ENCODE results near the gene KRT74.

The KRT74 gene

DNA sequence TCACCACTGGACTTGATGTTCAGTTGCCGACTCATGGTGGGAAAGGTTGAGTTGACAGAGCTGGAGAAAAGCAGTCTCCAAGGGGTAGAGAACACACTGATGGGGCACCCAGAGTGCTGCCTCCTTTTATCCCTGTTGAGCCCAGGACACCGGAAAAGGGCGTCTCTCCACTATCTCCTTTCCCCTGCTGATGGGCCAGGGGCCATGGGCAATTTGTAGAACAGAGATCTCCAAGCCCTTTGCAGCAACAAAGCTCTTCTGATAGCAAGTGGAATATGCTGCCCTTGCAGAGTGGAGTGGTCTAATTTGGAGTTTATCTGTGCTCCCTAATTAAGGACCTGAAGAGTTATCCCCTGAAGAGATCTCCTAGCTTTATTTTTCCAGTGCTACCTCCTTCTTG is at the start of gene KRT74:
Gene KRT74 (minus strand): TSS at position 101 of the 400 bp plus-strand sequence. CDS start 66 bp downstream, at position 35.
- Histone ChIP-seq H3K36me3 (ENCODE audit: control insufficient read depth in 1 of 2, insufficient read depth in 2 of 2, low read length in 2 of 2) (no peaks in the 10 kb centered on the region), H3K9me3 (ENCODE audit: control insufficient read depth in 1 of 2, low read length in 2 of 2) (no peaks in the 10 kb centered on the region), H3K27ac (ENCODE audit: low read length) (no peak within 1 kb of the TSS), H3K27me3 (ENCODE audit: low read depth, low read length) (no peaks in the 10 kb centered on the region), H3K4me3 (ENCODE audit: low read depth in 1 of 2, low read length in 2 of 2) (no peak within 1 kb of the TSS), H3K4me1 (ENCODE audit: control insufficient read depth in 1 of 2, insufficient read depth in 2 of 2, low read length in 2 of 2) (no peaks in the 10 kb centered on the region)

GRCh38 chr12:52622349-52622748 is 48.7 kb upstream of the KRT74 start:
- H3K4me1 ChIP-seq (ENCODE audit: control insufficient read depth in 1 of 2, insufficient read depth in 2 of 2, low read length in 2 of 2): no peaks in the 10 kb centered on the region
- H3K27ac ChIP-seq (ENCODE audit: low read length): no peak overlapping the region
- no peaks in the 10 kb centered on the region for H3K9me3 ChIP-seq (ENCODE audit: control insufficient read depth in 1 of 2, low read length in 2 of 2)
- H3K36me3 ChIP-seq (ENCODE audit: control insufficient read depth in 1 of 2, insufficient read depth in 2 of 2, low read length in 2 of 2): no peaks in the 10 kb centered on the region
- H3K4me3 ChIP-seq (ENCODE audit: low read depth in 1 of 2, low read length in 2 of 2): no peak overlapping the region
- no peaks in the 10 kb centered on the region for H3K27me3 ChIP-seq (ENCODE audit: low read depth, low read length)

GRCh38 chr12:52618866-52619265 is 45.2 kb upstream of the KRT74 start:
- Histone ChIP-seq H3K9me3 (ENCODE audit: control insufficient read depth in 1 of 2, low read length in 2 of 2) (no peaks in the 10 kb centered on the region), H3K36me3 (ENCODE audit: control insufficient read depth in 1 of 2, insufficient read depth in 2 of 2, low read length in 2 of 2) (no peaks in the 10 kb centered on the region), H3K27me3 (ENCODE audit: low read depth, low read length) (no peaks in the 10 kb centered on the region), H3K4me3 (ENCODE audit: low read depth in 1 of 2, low read length in 2 of 2) (no peak overlapping the region), H3K4me1 (ENCODE audit: control insufficient read depth in 1 of 2, insufficient read depth in 2 of 2, low read length in 2 of 2) (no peaks in the 10 kb centered on the region), H3K27ac (ENCODE audit: low read length) (no peak overlapping the region)

DNA sequence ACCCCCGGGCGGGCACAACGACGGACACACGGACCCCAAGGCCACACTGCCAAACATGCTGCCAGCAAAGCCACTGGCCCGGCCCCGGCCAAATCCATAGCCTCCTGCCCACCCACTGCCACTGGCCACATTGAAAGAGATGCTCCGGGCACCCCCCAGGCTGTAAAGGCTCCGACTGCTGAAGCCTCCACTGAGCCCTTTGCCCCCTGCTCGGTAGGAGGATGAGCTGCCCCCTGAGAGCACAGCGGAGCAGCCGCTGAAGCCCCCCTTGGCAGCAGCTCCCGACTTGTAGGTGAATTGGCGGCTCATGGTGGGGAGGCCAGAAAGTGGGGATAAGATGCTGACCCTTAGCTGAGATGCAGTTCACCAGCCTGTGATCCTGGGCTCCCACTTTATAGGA is 44.6 kb upstream of the KRT74 start, which contains the start of gene KRT73:
Gene KRT73 (minus strand): TSS at position 344 of the 400 bp plus-strand sequence. CDS start 35 bp downstream, at position 309.
- H3K36me3 ChIP-seq (ENCODE audit: control insufficient read depth in 1 of 2, insufficient read depth in 2 of 2, low read length in 2 of 2): no peaks in the 10 kb centered on the region
- H3K4me3 ChIP-seq (ENCODE audit: low read depth in 1 of 2, low read length in 2 of 2): no peak within 1 kb of the TSS
- no peaks in the 10 kb centered on the region for H3K4me1 ChIP-seq (ENCODE audit: control insufficient read depth in 1 of 2, insufficient read depth in 2 of 2, low read length in 2 of 2)
- H3K27ac ChIP-seq (ENCODE audit: low read length): no peak within 1 kb of the TSS
- no peaks in the 10 kb centered on the region for H3K9me3 ChIP-seq (ENCODE audit: control insufficient read depth in 1 of 2, low read length in 2 of 2)
- no peaks in the 10 kb centered on the region for H3K27me3 ChIP-seq (ENCODE audit: low read depth, low read length)

GRCh38 chr12:52617403-52617785 is 43.8 kb upstream of the KRT74 start:
- Histone ChIP-seq H3K4me3 (ENCODE audit: low read depth in 1 of 2, low read length in 2 of 2) (no peak overlapping the region), H3K9me3 (ENCODE audit: control insufficient read depth in 1 of 2, low read length in 2 of 2) (no peaks in the 10 kb centered on the region), H3K36me3 (ENCODE audit: control insufficient read depth in 1 of 2, insufficient read depth in 2 of 2, low read length in 2 of 2) (no peaks in the 10 kb centered on the region), H3K27ac (ENCODE audit: low read length) (no peak overlapping the region), H3K4me1 (ENCODE audit: control insufficient read depth in 1 of 2, insufficient read depth in 2 of 2, low read length in 2 of 2) (no peaks in the 10 kb centered on the region), H3K27me3 (ENCODE audit: low read depth, low read length) (no peaks in the 10 kb centered on the region)

DNA sequence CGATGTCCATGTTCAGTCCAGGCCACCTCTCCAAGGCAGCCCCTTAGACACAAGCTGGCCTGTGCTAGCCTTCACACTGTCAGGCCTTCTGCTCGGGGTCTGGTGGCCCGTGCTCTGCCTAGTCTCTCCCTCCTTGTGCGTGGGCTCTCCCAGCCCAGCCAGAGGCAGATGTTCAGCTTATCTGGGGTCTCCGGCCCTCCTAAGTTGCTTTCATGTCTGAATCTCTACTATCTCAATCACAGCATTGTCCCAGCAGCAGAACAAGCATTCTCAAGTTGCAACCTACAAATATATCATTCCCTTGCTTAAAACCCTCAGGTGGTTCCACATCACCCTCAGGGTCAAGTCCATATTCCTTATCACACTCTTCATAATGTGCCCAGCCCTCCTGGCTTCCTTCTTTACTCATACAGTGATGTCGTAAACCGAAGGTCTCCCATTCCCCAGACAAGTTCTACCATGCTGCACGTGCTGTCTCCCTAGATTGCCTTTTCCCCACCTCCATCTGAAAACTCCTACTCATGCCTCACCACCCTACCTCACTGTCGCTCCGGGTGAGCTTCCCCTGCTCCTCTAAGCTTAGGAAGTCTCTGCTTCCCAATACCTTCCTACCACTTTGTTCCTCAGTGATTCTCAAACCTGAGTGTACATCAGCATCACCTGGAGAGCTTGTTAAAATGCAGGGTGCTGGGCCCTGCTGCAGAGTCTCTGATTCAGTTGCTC is 43.2 kb upstream of the KRT74 start:
- Histone ChIP-seq H3K27ac (ENCODE audit: low read length) (no peak overlapping the region), H3K36me3 (ENCODE audit: control insufficient read depth in 1 of 2, insufficient read depth in 2 of 2, low read length in 2 of 2) (no peaks in the 10 kb centered on the region), H3K9me3 (ENCODE audit: control insufficient read depth in 1 of 2, low read length in 2 of 2) (no peaks in the 10 kb centered on the region), H3K4me3 (ENCODE audit: low read depth in 1 of 2, low read length in 2 of 2) (no peak overlapping the region), H3K4me1 (ENCODE audit: control insufficient read depth in 1 of 2, insufficient read depth in 2 of 2, low read length in 2 of 2) (no peaks in the 10 kb centered on the region), H3K27me3 (ENCODE audit: low read depth, low read length) (no peaks in the 10 kb centered on the region)

DNA sequence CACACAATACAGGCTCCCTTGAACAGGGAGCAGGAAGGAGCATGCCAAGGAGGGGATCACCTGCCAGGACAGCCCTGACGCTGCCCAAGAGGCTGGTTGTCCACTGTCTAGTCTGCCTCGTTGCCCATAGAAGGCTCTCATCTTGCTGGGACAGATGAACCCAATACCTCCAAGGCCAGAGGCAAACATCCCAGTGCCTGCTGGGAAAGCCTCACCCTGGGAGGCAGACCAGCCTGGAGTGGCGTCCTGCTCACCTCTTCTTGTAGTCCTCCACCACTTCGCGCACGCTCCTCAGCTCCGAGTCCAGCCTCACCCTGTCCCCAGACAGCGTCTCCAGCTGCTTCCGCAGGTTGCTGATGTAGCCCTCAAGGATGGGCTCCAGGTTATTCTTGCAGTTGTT is 42.3 kb upstream of the KRT74 start:
- H3K27ac ChIP-seq (ENCODE audit: low read length): no peak overlapping the region
- no peak overlapping the region for H3K4me3 ChIP-seq (ENCODE audit: low read depth in 1 of 2, low read length in 2 of 2)
- H3K4me1 ChIP-seq (ENCODE audit: control insufficient read depth in 1 of 2, insufficient read depth in 2 of 2, low read length in 2 of 2): no peaks in the 10 kb centered on the region
- H3K36me3 ChIP-seq (ENCODE audit: control insufficient read depth in 1 of 2, insufficient read depth in 2 of 2, low read length in 2 of 2): no peaks in the 10 kb centered on the region
- H3K27me3 ChIP-seq (ENCODE audit: low read depth, low read length): no peaks in the 10 kb centered on the region
- H3K9me3 ChIP-seq (ENCODE audit: control insufficient read depth in 1 of 2, low read length in 2 of 2): no peaks in the 10 kb centered on the region

DNA sequence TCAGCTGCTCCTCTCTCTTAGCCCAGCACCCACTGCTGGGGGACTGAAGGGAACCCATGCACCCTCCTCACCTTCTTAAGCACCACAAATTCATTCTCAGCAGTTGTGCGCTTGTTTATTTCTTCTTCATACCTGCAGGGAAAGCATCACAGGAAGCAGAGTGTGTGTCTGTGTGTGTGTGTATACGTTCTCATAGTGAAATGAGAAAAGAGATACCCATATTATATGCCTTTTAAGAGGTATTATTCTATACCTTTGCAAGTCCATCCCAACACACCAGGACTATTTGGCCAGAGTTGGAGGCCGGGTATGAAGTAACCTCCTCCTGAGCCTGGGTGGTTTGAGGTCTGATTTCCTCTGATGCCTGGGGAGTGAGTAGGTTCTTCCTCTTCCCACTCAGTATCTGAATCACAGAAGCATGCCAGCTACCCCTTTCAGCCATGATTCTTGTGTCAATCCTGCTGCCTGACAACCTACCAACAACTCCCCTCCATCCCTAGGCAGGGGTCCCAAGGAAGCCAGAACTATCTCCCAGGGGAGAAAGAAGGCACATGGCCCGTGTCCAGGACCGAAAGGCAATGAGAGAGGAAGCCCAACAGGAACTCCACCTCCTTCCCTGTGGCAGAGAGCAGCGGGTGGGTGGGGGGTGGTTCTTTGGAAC is 41.7 kb upstream of the KRT74 start:
- Histone ChIP-seq H3K36me3 (ENCODE audit: control insufficient read depth in 1 of 2, insufficient read depth in 2 of 2, low read length in 2 of 2) (no peaks in the 10 kb centered on the region), H3K9me3 (ENCODE audit: control insufficient read depth in 1 of 2, low read length in 2 of 2) (no peaks in the 10 kb centered on the region), H3K4me3 (ENCODE audit: low read depth in 1 of 2, low read length in 2 of 2) (no peak overlapping the region), H3K4me1 (ENCODE audit: control insufficient read depth in 1 of 2, insufficient read depth in 2 of 2, low read length in 2 of 2) (no peaks in the 10 kb centered on the region), H3K27me3 (ENCODE audit: low read depth, low read length) (no peaks in the 10 kb centered on the region), H3K27ac (ENCODE audit: low read length) (no peak overlapping the region)

GRCh38 chr12:52614381-52615207 is 41.0 kb upstream of the KRT74 start:
- H3K9me3 ChIP-seq (ENCODE audit: control insufficient read depth in 1 of 2, low read length in 2 of 2): no peaks in the 10 kb centered on the region
- no peak overlapping the region for H3K4me3 ChIP-seq (ENCODE audit: low read depth in 1 of 2, low read length in 2 of 2)
- no peak overlapping the region for H3K27ac ChIP-seq (ENCODE audit: low read length)
- no peaks in the 10 kb centered on the region for H3K4me1 ChIP-seq (ENCODE audit: control insufficient read depth in 1 of 2, insufficient read depth in 2 of 2, low read length in 2 of 2)
- no peaks in the 10 kb centered on the region for H3K27me3 ChIP-seq (ENCODE audit: low read depth, low read length)
- H3K36me3 ChIP-seq (ENCODE audit: control insufficient read depth in 1 of 2, insufficient read depth in 2 of 2, low read length in 2 of 2): no peaks in the 10 kb centered on the region

DNA sequence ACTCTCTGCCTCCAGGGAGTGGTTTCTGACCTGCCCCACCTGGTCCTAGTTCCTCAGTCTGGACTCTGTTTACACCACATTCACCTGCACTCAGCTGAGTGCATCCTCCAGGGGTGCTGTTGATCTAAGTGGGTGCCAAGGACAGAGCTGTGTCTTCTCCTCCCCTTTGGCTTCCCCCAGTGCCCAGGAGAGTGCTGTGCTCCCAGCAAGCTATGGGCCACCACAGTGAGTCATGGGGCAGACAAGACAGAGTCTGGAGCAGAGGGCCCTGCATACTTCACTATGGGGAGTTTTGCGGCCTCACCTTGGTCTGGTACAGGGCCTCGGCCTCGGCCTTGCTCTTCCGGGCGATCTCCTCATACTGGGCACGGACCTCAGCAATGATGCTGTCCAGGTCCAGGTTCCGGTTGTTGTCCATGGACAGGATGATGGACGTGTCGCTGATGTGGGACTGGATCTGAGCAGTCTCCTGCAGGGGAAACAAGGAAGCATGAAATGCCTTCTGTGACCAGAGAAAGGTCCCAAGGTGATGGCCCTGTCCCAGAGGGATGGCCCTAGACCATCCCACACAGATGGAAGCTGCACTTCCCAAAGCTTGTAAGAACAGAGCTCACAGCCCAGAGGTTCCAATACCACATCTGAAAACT is 39.9 kb upstream of the KRT74 start:
- Histone ChIP-seq H3K27me3 (ENCODE audit: low read depth, low read length) (no peaks in the 10 kb centered on the region), H3K9me3 (ENCODE audit: control insufficient read depth in 1 of 2, low read length in 2 of 2) (no peaks in the 10 kb centered on the region)

More for the DNA sequence above, 39.9 kb upstream of the KRT74 start:
- H3K4me1 ChIP-seq (ENCODE audit: control insufficient read depth in 1 of 2, insufficient read depth in 2 of 2, low read length in 2 of 2): no peaks in the 10 kb centered on the region
- H3K4me3 ChIP-seq (ENCODE audit: low read depth in 1 of 2, low read length in 2 of 2): no peak overlapping the region
- H3K27ac ChIP-seq (ENCODE audit: low read length): no peak overlapping the region
- H3K36me3 ChIP-seq (ENCODE audit: control insufficient read depth in 1 of 2, insufficient read depth in 2 of 2, low read length in 2 of 2): no peaks in the 10 kb centered on the region
